HG03565 (cell line): ENCODE data around the gene ZNF48.

Experiments
- ATAC-seq: cut with Tn5 transposase; IDR thresholded peaks from one replicate; pipeline ENCODE4 v1.9.1; 2021; ENCODE audit warnings: mild to moderate bottlenecking, moderate library complexity; ENCODE audit not compliant: unreplicated experiment

Gene ZNF48

DNA sequence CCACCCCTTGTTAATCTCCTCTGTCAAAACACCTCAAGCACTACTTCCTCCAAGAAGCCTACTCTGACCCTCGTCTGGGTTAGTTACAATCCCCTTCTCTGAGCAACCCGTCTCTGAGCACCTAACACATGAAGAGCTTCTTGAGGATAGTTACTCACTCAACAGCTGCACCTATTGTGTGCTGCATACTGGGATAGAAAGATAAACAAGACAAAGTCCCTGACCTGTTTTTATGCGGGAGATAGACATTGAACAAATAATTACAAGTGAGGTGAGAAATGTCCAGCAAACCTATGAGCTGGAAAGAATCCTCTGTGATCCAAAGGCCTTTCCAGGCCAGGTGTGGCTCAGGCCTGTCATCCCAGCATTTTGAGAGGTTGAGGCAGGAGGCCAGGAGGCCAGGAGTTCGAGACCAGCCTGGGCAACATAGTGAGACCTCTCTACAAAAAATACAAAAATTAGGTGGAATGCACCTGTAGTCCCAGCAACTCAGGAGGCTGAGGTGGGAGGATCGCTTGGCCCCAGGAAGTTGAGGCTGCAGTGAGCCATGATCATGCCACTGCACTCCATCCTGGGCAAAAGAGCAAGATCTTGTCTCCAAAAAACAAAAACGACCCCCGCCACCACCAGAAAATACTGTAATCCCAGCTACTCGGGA is 6.7 kb downstream of the ZNF48 start:
- ATAC-seq = no peak

DNA sequence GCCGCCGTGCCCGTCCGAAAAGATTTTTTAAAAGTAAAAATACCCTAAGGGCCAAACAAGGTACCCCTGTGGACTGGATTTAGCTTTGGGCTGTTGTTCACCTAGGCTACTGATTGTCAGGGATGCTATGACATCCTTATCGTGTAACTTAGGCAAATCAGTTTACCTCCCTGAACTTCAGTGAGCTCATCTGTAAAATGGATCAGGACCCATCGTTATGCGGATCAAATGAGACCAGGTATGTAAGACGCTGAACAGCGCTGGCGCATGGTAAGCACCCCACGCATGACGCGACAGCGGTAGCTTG is 11.5 kb downstream of the ZNF48 start:
- no peak for ATAC-seq

DNA sequence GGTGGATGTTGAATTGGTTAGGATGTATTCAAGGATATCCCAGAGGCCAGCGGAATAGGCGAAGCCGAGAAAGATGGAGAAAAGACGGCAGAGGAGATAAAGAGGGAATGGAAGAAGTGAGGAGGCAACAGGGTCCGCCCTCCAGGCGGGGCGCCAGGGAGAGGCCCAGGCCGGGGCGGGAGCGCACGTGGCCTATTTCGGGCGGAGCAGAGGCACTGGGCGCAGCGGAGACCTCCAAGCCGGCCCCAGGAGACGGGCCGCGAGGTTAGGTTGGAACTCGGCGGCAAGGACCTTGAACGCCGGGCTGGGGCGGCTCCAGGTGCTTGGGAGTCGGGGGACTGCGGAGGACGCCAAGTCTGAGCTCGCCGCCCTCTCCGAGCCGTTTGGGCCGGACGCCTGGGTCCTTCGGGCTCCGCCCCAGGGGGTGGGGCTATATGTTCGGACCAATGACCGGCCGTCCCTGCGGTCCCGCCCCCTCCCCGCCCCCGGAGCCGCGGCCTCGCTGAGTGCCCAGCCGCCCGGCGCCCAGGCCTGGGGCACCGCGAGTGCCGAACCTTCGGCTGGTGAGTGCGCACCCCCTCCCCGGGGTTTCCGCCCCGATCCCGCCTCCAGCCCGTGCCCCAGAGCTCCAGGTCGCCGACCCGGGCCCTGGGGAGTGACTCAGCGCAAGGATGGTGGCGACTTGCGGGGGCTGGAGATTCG is 12.0 kb downstream of the ZNF48 start, which contains the start of gene ZNF771:
ZNF771 (plus strand) TSS at position 505 of the 702 bp plus-strand sequence. CDS start 448 bp downstream, outside the sequence.
- peak; percentile 64 for ATAC-seq

DNA sequence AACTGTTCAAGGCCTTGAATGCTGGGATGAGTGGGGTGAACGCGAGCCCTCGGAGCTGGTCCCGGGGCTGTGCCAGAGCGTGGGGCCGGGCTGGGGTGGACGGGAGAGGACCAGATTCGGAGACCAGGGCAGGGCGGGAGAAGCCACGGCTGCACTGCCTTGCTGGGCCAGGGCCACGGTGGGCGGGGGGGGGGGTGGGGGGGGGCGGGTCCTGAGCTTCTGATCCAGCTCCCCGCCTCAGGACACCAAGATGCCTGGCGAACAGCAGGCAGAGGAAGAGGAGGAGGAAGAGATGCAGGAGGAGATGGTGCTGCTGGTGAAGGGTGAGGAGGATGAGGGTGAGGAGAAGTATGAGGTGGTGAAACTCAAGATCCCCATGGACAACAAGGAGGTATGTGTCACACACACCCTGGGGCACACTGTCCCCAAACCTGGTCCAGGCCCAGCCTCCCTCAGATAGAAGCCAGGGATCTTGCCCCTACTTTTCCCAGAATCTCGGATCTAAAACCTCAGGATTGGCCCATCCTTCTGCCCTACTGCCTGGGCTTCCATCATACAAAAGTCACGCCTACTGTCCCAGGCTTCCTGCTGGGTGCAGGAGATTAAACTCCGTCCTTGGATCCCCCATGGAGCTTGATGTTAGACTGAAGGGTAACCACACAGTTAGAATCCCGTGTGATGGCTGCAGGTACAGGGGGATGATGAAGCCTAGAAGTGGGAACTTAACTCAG is 12.7 kb downstream of the ZNF48 start:
- no peak for ATAC-seq

DNA sequence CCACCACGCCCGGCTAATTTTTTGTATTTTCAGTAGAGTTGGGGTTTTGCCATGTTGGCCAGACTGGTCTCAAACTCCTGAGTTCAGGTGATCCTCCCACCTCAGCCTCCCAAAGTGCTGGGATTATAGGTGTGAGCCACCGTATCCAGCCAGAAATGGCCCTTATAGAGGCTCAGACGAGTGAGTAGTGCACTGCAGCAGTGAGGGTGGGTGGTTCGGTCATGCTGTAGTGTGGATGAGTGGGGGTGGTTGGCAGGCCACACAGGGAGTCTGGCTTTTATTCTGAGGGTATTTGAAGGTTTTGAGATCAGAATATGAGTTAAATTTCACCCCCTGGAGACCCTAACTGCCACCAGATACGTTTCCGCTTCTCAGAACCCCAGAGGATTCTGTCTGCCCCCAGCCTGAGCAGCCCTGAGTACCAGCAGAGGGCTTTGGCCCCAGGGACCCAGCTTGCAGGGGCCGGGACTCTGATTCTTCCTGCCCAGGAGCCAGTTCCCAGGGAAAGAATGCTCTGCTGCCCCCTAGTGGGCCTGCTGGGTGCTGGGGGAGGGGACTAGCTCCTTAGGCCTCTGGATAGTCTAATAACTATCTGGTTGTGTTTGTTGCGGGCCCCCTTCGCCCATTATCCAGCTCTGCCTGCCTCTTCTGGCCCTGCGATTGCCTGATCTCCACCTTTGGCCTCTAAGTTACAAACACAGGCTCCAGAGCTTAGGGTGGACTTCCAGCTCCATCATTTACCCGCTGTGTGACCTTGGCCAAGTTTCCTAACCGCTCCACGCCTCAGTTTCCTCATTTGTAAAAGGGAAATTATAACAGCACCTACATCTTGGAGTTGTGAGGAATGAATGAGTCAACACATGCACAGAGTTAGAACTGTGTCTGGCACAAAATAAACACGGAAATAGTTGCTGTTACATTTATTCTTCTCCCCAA is 14.2 kb downstream of the ZNF48 start:
- no peak for ATAC-seq

DNA sequence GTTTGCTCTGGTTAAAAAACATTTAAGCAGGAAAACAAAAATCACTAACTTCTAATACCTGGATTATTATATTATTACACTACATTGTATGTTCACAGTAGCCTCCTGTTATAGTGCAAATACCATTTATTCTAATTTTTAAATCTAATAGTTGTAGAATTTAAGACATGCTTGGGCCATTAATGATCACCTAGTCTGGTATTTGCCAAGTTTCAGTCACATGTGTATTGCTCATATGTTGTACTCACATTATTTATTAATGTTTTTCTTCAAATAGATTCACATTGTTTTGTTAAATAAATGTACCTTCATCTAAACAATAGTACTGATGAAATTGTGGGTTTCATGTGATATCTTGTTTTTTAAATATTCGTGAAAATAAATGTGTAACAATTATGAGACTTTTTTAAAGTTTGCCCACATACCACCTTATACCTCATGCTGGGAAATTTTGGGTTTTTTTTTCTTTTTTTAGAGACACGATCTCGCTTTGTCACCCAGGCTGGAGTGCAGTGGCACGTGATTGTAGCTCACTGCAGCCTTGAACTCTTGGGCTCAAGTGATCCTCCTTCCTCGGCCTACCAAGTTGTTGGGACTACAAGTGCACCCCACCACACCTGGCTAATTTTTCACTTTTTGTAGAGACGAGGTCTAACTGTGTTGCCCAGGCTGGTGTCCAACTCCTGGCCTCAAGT is 18.0 kb downstream of the ZNF48 start:
- no peak for ATAC-seq

DNA sequence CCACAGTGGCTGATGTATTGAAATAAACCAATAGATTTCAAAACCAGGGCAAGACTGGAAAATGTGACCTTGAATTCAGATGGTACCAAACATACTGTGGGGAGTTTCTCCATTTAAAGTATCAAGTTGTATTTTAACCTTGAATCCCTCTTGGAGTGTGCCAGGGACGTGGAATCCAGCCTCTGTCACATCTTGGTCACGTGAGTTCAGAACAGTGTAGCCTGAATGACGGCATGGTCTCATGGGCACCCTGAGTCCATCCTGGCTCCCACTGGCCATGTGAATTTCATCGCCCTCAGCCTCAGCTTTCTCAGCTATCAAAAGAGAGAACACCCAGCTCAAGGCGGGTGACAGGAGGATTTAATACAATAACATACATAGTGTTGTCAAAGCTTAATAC is 18.9 kb downstream of the ZNF48 start:
- no peak for ATAC-seq

DNA sequence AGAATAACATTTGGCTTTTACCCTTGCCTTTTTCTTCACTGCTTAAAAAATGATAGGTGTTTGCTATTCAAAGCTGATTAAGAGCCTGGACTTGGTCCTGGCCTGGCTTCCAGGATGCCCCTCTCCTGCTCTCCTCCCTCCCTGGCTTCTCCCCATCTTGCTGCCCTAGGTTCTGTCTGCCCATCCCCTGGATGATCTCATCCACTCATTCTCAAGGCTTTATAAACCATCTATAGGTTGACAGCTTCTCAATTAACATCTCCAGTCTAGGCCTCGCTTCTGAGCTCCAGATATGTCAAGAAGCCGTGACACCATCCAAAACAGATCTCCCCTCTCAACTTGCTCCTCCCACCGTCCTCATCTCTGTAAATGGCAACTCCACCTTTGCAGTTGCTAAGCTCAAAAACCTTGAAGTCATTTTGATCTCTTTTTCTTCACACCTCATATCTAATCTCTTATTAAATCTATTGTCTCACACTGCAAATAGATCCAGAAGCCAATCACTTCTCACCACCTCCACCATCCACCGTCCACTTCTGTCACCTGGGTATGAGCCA is 20.9 kb downstream of the ZNF48 start:
- no peak for ATAC-seq

DNA sequence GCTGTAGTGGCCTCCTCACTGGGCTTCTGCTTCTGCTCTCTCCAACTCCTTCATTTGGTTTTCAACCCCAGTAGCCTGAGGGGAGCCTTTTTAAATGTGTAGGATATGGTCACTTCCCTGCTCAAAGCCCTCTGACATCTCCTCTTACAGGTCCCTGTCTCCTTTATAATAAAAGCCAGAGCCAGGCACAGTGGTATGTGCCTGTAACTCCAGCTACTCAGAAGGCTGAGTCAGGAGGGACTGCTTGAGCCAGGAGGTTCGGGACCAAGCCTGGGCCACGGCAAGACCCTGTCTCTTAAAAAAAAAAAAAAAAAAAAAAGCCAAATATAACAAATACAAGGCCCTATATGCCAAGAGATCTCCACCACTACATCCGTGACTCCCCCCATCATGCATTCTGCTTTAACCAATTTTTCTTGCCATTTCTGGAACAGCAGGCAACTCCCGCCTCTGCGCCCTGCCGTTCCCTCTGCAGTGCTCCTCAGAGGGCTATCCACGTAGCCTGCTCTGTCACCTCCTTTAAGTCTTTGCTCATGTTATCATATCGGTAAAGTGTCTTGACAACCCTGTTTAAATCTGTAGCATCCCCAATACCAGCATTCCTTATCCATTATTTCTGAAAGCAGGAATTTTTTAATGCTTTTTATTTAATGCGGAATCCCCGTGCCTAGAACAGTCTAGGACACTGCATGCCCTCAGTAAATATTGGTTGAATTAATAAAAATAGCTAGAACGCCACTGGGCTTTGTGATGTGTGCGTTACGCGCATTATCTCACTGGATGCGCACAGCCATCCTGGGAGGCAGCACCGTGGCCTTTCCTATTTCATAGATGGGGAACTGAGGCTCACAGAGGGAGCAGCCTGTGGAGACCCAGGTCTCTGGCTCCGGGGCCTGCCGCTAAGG is 21.7 kb downstream of the ZNF48 start:
- no peak for ATAC-seq

DNA sequence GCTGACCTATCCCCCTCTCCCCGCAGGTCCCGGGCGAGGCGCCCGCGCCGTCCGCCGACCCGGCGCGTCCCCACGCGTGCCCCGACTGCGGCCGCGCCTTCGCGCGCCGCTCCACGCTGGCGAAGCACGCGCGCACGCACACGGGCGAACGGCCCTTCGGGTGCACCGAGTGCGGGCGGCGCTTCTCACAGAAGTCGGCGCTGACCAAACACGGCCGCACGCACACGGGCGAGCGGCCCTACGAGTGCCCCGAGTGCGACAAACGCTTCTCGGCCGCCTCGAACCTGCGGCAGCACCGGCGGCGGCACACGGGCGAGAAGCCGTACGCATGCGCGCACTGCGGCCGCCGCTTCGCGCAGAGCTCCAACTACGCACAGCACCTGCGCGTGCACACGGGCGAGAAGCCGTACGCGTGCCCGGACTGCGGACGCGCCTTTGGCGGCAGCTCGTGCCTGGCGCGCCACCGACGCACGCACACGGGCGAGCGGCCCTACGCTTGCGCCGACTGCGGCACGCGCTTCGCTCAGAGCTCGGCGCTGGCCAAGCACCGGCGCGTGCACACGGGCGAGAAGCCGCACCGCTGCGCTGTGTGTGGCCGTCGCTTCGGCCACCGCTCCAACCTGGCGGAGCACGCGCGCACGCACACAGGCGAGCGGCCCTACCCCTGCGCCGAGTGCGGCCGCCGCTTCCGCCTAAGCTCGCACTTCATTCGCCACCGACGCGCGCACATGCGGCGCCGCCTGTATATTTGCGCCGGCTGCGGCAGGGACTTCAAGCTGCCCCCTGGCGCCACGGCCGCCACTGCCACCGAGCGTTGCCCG is 22.5 kb downstream of the ZNF48 start:
- ATAC-seq = peak; percentile 80

DNA sequence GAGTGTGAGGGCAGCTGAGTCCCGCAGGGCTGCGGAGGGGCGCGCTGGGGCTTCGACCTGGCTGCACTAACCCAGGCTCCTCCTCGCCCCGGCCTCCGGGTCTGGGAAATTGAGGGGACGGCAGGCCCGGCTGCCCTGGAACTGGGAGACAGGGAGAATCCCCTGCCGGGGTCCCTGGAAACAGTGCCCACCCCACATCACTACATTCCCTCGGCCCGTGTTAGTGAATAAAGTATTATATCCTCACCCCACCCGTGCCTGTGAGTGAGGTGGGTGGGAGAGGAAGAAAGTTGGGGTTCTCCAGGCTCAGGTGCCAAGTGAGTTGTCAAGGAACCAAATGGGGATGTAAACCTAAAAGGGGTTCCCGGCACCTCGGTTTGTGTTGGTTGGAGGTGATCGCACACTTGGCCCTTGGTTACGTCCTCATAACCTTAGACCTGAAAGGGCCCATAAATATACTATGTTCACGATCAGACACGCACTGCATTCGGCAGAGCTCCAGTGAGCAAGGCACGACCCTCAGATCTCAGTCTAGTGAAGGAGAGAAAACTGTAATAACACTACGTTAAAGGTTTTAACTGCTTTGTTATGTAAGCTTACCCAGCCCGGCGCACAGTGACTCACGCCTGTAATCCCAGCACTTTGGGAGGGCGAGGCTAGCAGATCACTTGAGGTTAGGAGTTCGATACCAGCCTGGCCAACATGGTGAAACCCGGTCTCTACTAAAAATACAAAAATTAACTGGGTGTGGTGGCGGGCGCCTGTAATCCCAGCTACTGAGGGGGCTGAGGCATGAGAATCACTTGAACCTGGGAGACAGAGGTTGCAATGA is 23.3 kb downstream of the ZNF48 start:
- no peak for ATAC-seq

DNA sequence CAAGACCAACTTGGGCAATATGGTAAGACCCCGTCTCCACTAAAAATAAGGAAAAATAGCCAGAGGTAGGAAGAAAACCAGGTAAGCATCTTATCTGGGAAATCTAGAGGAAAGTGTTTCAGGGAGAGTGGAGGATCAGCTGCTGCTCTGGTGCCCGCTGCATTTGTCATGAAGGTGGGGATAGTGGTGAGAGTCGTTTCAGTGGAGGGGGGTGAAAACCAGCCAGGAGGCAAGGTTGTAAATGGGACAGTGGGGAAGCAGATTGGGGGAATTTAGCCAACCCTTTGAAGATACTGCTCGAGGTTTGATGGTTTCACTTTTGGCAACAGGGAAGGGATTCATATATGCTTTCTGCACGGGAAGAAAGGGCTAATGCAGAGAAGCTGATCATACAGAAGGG is 25.8 kb downstream of the ZNF48 start:
- ATAC-seq = no peak

DNA sequence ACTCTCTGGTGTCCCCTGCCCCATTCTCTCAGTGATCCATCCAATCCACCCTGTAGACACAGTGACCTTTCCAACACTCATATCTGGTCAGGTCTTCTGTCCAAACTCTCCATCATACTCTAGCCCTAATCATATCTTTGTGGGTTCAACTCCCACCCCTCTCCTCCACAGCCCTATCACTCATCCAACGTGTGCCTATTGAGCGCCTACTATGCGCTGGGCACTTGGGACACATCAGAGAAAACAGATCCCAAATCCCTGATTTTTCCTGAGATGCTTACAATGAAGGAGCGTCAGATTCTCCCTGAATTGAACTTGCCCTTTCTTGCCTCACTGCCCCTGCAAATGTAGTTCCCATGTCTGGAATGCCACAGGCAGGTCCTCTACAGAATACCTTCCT is 32.8 kb downstream of the ZNF48 start:
- no peak for ATAC-seq

DNA sequence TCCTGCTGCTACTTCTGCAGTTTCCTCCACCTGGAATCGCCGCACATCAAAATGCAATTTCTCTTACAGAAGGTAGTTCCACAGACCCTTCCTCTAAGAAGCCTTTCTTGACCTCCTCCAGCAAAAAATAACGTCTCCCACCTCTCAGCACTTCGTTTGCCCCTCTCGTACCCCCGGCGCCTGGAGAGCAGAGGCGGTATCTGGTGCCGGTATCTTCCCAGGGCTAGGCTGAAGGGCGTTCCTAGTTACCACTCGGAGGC is 34.1 kb downstream of the ZNF48 start:
- no peak for ATAC-seq

DNA sequence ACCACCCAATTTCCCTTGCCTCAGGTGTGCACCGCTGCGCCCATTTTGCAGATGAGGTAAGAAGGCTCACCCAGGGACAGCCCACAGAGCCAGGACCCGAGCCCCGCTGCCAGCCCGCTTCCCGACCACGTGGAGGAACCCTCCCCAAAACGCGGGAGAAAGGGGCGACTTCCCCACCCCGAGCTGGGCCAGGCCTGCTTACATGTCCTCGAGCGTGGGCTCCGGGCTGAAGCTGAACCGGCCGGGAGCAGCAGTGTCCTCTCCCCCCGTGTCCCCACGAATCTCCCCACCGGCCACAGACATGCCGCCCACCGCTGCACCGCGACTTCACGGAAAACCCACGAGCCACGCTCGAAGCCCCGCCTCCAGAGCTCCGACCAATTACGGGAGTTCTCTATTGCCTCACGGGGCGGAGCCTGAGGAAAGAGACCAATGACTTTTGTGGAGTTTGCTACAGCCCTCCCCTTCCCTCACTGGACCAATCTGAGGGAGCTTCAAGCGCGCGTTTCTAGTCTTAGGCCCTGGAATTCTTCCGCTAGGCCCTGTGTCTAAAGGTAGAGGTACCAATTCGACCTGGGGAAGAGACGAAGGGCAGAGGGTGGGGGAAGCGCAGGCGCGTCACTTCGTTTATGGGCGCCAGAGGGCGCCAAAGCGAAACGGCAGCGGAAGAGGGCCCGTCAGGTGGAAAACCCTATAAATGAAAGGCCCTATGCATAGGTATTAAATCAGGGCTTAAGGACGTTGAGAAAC is 34.6 kb downstream of the ZNF48 start, which contains the start of gene DCTPP1:
DCTPP1 (minus strand) TSS at position 353 of the 750 bp plus-strand sequence; CDS start at position 303, 50 bp downstream.
- peak; percentile 95 for ATAC-seq

DNA sequence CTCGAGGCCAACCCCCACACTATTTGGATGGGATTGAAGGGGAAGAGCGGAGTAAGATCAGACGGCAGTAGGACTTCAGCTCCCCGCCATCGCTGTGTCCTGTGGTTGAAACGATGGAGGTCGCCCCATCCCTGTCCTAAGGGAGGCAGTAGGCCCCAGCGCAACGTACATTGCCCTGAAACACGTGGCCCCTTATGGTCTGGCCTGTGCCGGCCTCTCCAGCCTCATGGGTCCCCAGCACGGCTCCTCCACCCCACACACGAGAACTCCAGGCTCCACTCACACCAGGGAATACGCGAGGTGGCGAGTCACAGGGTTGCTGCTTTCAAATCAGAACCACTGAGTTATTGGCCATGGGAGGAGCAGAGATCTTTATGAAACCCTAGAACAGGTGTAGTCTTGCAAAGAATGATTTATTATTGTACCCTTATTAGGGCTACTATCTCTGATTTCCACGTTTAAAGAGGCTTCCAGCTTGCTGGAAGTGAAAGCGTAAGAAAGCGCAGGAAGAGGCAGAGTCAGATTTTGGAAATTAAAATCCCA is 35.3 kb downstream of the ZNF48 start:
- ATAC-seq = no peak

DNA sequence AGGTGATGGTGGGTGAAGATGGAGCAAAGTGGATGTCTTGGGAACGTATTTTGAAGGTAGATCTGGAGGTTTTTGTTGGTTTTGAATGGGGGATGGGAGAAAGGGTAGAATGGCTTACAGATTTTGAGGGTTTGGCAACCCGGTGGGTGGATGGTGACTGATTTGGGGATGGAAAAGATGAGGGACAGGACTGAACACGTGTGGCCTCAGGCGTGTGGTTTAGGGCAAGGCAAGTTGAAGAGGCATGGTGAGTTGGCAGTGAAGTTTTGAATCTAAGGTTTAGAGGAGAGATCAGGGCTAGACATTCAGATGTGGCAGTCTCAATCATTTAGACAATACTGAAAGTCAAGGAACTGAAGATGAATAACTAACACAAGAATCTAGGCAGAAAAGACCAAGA is 39.6 kb downstream of the ZNF48 start:
- ATAC-seq = no peak
